ENCODE results near the gene NELL1.

Gene NELL1

GRCh38 chr11:21612326-21612725, 942.9 kb downstream of the NELL1 start:
- Histone ChIP-seq H3K27me3 (ENCODE audit: insufficient read depth, poor library complexity, severe bottlenecking) (no peaks in the 10 kb centered on the region), H3K4me3 (replicated peaks; ENCODE audit: insufficient read depth, low read length) (no peak overlapping the region), H3K27ac (replicated peaks) (no peak overlapping the region)
- no peak for TF ChIP-seq SPI1 (IDR thresholded peaks at IDR 0.05; ENCODE audit: borderline replicate concordance, low read depth)
- no peak for TF ChIP-seq GABPA (IDR thresholded peaks at IDR 0.05; ENCODE audit: low read depth)
- no peak for TF ChIP-seq REST (IDR thresholded peaks at IDR 0.05; ENCODE audit: insufficient replicate concordance, low read depth)
- TF ChIP-seq CTCF (IDR thresholded peaks at IDR 0.05; ENCODE audit: insufficient read depth, low read length) = no peak
- TF ChIP-seq POLR2AphosphoS5 (IDR thresholded peaks at IDR 0.05; ENCODE audit: low read depth) = no peak
- no peak for DNase-seq (ENCODE audit: low read depth in 1 of 2, low spot score in 1 of 2)

- Histone ChIP-seq H3K27ac (replicated peaks) (no peak overlapping the region), H3K4me3 (replicated peaks; ENCODE audit: insufficient read depth, low read length) (no peak overlapping the region), H3K27me3 (ENCODE audit: insufficient read depth, poor library complexity, severe bottlenecking) (no peaks in the 10 kb centered on the region)
- TF ChIP-seq GABPA (IDR thresholded peaks at IDR 0.05; ENCODE audit: low read depth) (no peak), REST (IDR thresholded peaks at IDR 0.05; ENCODE audit: insufficient replicate concordance, low read depth) (no peak)
- no peak for DNase-seq (ENCODE audit: low read depth in 1 of 2, low spot score in 1 of 2)
Measured at GRCh38 chr11:21614961-21615360, 945.6 kb downstream of the NELL1 start.

GRCh38 chr11:21615955-21616371, 946.6 kb downstream of the NELL1 start:
- H3K27ac ChIP-seq (replicated peaks) = no peak overlapping the region
- no peaks in the 10 kb centered on the region for H3K27me3 ChIP-seq (ENCODE audit: insufficient read depth, poor library complexity, severe bottlenecking)
- no peak for DNase-seq (ENCODE audit: low read depth in 1 of 2, low spot score in 1 of 2)
- TF ChIP-seq SPI1 (IDR thresholded peaks at IDR 0.05; ENCODE audit: borderline replicate concordance, low read depth) (no peak), POLR2AphosphoS5 (IDR thresholded peaks at IDR 0.05; ENCODE audit: low read depth) (no peak), REST (IDR thresholded peaks at IDR 0.05; ENCODE audit: insufficient replicate concordance, low read depth) (no peak), GABPA (IDR thresholded peaks at IDR 0.05; ENCODE audit: low read depth) (no peak), CTCF (IDR thresholded peaks at IDR 0.05; ENCODE audit: insufficient read depth, low read length) (no peak)
- no peak overlapping the region for H3K4me3 ChIP-seq (replicated peaks; ENCODE audit: insufficient read depth, low read length)

- H3K4me3 ChIP-seq (replicated peaks; ENCODE audit: insufficient read depth, low read length) = no peak overlapping the region
- DNase-seq (ENCODE audit: low read depth in 1 of 2, low spot score in 1 of 2) = no peak
- H3K27ac ChIP-seq (replicated peaks) = no peak overlapping the region
- TF ChIP-seq REST (IDR thresholded peaks at IDR 0.05; ENCODE audit: insufficient replicate concordance, low read depth) = no peak
- no peak for TF ChIP-seq SPI1 (IDR thresholded peaks at IDR 0.05; ENCODE audit: borderline replicate concordance, low read depth)
- TF ChIP-seq POLR2AphosphoS5 (IDR thresholded peaks at IDR 0.05; ENCODE audit: low read depth) = no peak
- TF ChIP-seq CTCF (IDR thresholded peaks at IDR 0.05; ENCODE audit: insufficient read depth, low read length) = no peak
- TF ChIP-seq GABPA (IDR thresholded peaks at IDR 0.05; ENCODE audit: low read depth) = no peak
- no peaks in the 10 kb centered on the region for H3K27me3 ChIP-seq (ENCODE audit: insufficient read depth, poor library complexity, severe bottlenecking)
Measured at GRCh38 chr11:21622566-21622965, 953.2 kb downstream of the NELL1 start.
